Fibroblast of skin of right biceps (primary cell): ENCODE data around the gene CCDC194.
"Not testable (repeated sequence)": the region's sequence is repeated elsewhere in the genome, so short reads cannot be mapped to it uniquely, and the experiment has no call there.

ENCODE experiments used
- DNase-seq: peaks from one replicate; pipeline ENCODE4 v3.0.0-alpha.2; 2013

The CCDC194 gene

DNA sequence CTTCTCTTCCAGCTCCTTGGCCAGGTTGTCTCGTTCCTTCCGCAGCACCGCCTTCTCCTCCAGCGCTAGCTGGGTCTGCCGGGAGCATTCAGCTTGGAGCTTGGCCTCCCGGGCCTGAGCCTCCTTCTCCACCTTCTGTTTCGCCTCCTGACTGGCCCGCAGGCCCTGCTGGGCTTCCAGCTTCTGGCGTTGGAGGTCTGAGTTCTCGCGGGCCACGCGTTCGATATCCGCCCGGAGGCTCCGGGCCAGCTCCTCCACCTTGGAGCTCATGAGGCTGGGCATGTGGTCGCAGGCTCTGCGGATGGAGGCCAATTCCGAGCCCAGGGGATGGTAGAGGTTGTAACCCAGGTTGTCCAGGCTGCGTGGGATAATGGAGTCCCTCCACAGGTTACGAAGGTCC, 28.6 kb downstream of the CCDC194 start:
- DNase-seq = no peak

DNA sequence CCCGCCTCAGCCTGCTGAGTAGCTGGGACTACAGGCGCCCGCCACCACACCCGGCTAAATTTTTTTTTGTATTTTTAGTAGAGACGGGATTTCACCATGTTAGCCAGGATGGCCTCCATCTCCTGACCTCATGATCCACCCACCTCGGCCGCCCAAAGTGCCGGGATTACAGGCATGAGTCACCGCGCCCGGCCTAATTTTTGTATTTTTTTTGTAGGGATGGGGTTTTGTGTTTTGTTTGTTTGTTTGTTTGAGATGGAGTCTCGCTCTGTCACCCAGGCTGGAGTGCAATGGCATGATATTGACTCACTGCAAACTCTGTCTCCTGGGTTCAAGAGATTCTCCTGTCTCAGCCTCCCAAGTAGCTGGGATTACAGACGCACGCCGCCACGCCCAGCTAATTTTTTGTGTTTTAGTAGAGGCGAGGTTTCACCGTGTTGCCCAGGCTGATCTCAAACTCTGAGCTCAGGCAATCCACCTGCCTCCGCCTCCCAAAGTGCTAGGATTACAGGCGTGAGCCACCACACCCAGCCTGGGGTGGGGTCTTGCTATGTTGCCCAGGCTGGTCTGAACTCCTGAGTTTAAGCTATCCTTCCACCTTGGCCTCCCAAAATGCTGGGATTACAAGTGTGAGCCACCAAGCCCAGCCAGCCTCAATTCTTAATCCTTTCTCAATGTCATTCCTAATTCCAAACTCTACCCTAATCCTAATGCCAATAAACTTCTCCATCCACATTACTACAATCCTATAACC, 30.0 kb downstream of the CCDC194 start:
- not testable (repeated sequence) for DNase-seq

DNA sequence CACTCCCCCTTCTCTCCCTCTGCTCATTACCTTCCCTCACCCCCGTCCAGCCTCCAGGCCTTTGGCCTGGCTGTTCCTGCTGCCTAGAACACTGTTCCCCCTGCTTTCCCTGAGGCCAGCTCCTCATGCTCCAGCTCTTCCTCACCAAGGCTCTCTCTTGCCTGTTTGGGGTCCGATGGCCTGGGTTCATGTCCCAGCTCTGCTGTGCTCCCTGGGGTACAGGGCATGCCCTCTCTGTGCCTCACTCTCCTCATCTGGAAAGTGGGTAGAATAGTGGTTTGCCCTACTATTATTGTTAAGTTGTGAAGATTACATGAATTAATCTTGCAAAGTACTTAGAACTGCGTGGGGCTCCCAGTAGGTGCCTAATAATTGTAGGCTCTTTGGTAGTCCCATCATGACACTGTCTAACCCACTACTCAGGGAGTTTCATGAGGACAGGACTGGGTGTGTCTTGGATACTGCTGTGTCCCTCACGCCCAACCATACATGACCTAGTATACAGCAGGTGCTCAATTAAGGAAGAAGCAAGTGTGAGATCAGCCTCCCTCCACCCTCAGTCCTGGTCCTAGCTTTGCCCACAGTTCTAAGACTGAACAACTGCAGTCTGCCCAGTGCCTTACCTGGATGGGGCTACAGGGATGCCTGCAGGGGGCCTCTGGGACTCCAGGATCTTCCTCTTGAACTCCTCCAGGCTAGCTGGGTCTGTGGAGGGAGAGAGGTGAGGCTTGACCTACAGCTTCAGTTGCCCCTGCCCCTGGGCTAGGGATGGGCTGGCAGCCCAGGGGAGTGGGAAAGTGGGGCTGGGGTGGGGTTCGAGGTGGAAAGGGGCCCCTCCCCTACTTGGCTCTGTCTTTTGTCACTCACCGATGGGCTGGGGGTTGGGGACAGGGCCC, 33.8 kb downstream of the CCDC194 start:
- DNase-seq = no peak

DNA sequence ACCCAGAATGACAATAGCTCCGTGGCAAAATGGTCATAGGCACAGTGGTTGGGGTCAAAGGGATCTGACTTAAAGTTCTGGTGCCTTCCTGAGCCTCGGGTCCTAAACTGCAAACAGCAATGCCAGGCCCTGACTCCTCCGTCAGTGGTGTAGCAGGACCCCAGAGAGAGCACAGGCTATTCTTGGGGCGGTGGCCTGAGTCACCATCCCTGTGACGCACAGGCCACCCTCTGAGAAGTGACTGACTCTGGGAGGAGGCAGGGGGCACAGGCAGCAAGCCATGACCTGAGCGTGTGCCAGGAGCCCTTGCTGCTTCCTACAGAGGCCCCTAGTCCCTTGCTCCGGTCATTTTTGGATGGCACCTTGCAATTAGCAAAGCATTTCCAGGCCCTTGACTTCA, 35.6 kb downstream of the CCDC194 start:
- DNase-seq = no peak

DNA sequence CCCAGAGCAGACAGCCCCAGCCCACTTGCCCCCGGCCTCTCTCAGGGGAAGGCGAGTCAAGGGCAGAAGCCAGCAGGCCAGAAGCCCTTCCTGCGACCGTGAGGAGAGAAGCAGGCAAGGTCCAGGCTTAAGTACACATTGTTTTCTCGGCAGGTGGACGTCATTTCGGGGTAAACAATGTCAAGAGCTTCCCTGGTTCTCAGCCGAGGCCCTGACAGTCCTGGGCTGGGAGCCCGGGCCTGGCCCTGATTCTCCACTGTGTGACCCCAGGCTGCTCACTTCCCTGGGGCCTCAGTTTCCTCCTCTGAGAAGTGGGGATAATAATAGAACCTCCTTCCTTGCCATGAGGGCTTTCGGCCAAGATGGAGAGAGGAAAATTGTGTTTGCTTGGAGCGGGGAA, 36.3 kb downstream of the CCDC194 start:
- DNase-seq = no peak

DNA sequence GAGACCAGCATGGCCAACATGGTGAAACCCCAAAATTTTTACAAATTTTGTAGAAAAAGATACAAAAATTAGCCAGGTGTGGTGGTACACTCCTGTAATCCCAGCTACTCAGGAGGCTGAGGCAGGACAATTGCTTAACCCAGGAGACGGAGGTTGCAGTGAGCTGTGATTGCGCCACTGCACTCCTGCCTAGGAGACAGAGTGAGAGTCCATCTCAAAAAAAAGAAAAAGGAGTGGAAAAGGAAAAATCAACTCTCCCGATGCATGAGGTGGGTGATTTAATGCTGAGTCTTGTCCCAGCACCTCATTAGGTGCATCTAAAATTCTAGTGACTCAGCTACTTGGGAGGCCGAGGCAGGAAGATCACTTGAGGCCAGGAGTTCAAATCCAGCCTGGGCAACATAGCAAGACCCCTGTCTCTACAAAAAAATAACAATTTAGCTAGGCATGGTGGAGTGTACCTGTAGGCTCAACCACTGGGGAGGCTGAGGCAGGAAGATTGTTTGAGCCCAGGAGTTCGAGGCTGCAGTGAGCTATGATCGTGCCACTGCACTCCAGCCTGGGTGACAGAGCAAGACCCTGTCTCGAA, 36.8 kb downstream of the CCDC194 start:
- no peak for DNase-seq

DNA sequence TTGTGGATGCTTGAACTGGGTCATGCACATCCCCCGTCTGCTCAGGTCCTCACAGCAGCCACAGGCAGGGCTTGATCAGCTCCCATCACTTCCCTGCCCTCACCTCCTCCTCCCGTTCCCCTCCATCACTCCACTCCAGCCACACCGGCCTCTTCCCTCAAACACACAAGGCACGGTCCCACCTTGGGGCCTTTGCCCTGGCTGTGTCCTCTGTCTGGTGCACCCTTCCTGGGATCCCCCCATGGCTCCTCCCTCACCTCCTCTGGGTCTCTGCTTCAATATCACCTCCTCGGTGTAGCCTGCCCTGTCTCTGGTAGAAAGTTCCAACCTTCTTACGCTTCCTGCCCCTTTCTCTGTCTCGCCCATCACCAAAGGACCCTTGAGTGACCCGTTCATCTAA, 40.6 kb downstream of the CCDC194 start:
- DNase-seq = no peak

DNA sequence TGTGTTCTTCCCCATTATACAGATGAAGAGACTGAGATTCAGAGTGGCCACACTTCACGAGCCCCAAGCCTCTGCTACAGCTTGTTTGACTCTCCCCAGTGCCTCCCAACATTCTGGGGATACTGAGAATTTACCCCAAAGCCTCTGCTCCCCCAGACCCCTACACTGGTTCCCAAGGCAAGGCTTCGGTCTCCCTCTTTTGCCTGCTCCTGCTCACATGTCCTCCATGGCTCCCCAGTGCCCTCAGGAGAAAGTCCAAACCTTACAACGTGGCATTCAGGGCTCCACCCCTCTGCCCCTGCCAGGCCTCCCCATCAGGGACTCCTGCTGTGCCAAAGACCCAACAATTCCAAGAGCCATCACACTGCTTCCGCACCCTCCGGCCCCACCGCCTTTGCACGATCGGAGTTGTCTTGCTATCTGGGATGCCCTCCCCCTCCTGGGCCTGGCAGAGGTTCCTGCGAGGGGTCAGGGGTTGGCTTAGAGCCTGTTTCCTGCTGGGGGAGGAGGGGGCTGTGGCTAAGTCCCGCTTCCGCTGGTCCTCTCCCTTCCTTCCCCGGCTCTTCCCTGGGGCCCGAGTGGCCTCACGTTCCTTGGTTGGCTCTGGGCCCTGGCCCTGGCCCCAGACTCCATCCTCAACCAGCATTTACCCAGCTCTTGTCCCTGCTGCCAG, 41.3 kb downstream of the CCDC194 start:
- no peak for DNase-seq

DNA sequence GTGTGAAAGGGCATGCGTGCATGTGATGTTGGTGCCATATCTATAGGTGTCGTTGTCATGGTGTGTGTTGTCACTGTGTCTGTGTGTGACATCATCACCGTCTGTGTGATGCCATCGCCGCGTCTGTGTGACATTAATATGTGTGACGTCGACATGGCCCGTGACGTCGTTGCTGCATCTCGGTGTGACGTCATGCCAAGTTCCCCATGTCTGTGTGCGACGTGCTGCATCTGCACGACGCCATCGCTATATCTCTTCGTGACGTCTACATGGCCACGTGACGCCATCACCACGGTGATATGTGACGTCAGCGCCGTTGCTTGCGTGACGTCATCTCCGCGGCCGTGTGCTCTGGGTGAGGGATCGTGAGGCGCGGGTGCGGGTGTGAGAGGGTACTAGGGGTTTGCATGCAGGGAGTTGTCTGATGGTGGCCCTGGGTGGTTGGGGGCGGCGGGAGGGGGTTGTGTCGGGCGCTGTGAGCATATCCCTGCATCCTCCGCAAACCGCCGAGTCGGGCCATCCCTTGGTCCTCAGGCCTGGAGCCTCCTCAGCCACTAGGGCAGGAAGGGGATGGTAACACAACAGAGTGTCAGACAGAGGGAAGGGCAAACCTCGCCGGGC, 42.1 kb downstream of the CCDC194 start:
- DNase-seq = no peak

DNA sequence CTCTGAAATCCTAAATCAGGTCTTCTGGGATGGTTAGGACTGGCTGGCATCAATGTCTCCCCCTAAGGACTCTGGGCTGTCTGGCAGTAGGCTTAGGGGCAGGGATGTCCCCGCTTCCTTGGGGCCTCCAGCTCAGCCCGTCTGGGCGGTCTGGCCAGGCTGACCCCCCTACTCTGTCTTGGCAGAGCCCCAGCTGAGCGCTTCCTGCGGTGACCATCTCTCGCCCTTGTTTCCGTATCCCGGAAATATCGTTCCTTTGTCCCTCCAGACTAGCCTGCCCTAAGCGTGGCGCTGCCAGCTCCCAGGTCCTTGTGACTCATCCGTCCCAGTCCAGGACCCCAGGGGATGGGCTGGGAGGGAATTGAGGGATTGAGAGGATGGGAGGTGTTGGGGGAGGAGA, 45.3 kb downstream of the CCDC194 start:
- peak; percentile 68 for DNase-seq

DNA sequence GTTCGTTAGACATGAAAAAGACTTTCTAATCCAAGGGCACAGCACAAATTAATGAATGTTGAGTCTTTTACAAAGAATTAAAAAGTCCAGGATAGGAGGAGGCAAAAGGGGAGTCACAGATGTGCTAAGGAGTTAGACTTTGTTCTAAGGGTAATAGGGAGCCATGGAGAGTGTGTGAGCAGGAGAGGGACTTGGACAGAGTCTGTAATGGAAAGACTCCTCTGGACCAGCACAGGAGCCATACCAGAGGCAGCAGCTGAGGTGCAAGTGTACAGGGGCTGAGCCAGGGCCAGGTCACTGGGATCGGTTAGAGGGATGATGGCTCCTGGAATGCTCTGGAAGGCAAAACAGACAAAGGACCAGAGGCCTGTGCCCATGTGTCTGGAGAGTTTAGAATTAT, 46.1 kb downstream of the CCDC194 start:
- no peak for DNase-seq

DNA sequence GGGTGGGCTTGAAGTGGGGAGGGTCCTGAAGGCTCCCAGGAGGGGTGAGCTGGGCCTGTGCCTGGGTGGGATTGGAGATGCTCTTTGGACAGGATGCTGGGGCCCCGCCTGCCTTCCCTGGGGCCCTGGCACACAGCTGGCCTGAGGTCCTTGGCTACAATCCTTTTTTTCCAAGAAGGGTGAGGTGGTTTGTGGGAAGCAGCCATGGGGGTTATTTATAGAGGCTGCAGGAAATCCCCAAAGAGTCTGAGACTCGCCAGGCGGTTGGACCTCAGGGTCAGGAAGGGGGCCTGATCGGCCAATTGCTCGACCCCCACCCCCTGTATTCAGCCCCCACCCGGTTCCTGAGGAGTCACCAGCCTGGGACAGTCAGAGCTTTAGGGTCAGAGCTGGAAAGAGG, 46.6 kb downstream of the CCDC194 start:
- DNase-seq = no peak

DNA sequence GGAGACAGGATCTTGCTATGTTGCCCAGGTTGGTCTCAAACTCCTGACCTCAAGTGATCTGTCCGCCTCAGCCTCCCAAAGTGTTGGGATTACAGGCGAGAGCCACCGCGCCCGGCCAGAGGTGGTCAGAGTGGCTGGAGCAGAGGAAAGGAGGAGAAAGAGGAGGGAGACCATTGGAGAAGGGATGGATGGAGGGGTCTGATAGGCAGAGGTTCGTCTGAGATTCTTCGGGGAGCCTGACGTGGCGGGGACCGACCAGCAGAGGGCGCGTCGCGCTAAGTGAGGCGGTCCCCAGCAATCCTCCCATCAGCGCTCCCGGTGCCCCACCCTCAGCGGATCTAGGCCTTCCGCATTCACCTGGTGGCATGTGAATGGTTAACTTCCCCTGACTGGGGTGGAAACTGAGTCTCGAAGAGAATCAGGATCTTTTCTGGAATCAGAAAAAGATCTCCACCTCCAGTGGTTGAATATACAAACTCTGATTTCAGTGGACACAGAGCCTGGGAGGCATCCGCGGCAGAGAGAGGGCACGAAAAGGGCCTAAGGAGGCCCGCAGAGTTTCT, 47.8 kb downstream of the CCDC194 start:
- DNase-seq = peak; percentile 56

DNA sequence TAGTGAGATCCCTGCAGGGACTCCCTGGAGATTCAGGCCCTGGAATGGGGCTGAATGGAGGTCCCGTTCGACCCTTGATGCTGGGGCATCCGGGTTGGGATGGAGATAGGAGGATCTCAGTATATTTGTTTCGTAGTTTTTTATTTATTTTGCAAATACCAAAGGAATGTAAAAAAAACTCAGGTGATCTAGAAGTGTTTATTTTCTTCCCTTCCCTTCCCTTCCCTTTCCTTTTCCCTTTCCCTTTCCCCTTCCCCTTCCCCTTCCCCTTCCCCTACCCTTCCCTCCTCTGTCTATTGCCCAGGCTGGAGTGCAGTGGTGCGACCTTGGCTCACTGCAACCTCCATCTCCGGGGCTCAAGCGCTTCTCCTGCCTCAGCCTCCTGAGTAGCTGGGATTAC, 52.2 kb downstream of the CCDC194 start:
- no peak for DNase-seq

DNA sequence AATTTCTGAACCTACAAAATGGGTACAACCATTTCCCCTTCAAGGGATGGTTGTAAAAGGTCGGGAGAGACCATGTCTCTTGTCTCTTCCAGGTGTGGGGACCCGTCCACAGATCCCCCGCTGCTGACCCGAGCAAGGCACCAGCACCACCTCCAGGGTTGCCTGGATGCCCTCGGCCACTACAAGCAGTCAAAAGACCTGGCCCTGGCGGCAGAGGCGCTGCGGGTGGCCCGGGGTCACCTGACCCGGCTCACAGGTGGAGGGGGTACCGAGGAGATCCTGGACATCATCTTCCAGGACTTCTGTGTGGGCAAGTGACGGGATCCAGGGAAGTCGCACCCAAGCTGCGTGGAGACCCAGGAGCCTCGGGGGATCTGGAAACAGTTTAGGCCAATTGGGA, 52.6 kb downstream of the CCDC194 start:
- no peak for DNase-seq

DNA sequence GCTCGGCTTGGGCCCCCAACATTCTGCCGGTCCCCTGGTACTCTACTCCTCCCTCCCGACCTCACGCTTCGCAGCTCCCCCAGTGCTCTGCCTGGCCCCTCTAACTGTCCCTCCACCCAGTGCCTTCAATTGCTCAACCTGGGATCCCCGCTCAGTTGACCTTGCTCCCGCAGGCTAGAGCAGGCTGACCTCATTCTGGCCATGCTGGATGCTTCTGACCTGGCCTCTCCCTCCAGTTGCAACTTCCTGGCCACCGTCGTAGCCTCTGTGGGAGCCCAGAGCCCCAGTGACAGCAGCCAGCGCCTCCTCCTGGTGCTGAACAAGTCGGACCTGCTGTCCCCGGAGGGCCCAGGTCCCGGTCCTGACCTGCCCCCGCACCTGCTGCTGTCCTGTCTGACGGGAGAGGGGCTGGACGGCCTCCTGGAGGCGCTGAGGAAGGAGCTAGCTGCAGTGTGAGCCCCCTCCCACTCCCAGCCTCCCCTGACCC, 53.1 kb downstream of the CCDC194 start:
- no peak for DNase-seq
